Activated B cell treated with CpG ODN at 0.5 μM for 24 hours (primary cell): ENCODE measurements around the gene C11orf87. TPM values are rescaled to one million over a fixed set of nuclear protein-coding genes. Genes with fewer than 3 reads are reported as not detected.

Experiments used
- ATAC-seq: fragments of 200-7000 bp; cut with Tn5 transposase; one replicate; pipeline ENCODE4 v1.10.0; 2021; ENCODE audit warnings: low read depth, mild to moderate bottlenecking, moderate library complexity
- CTCF ChIA-PET: fragments of 350-600 bp; sonication (Branson Sonifier 250); formaldehyde crosslinking; loops from one replicate; lab custom pipeline; 2021; ENCODE audit warnings: antibody characterized with exemption; lab: Charles Lee
- POLR2A ChIA-PET: fragments of 350-600 bp; sonication (Branson Sonifier 250); formaldehyde crosslinking; loops from one replicate; lab custom pipeline; 2021; ENCODE audit warnings: antibody characterized with exemption; lab: Charles Lee
- DNase-seq: peaks from one replicate; pipeline ENCODE4 v3.0.0; 2022
- H3K27ac Mint-ChIP-seq: one replicate; pipeline ENCODE4 v1.8.0; 2020; ENCODE audit warnings: mixed read lengths
- H3K27me3 Mint-ChIP-seq: one replicate; pipeline ENCODE4 v1.8.0; 2021; ENCODE audit warnings: mixed read lengths
- H3K36me3 Mint-ChIP-seq: one replicate; pipeline ENCODE4 v1.8.0; 2021; ENCODE audit warnings: low read depth, mixed read lengths
- H3K4me1 Mint-ChIP-seq: one replicate; pipeline ENCODE4 v1.8.0; 2021; ENCODE audit warnings: mixed read lengths
- H3K4me3 Mint-ChIP-seq: one replicate; pipeline ENCODE4 v1.8.0; 2020; ENCODE audit warnings: mild to moderate bottlenecking, mixed read lengths
- H3K9me3 Mint-ChIP-seq: one replicate; pipeline ENCODE4 v1.8.0; 2020; ENCODE audit warnings: mixed read lengths
- intact Hi-C: fragments of 100-400 bp; cut with micrococcal nuclease; formaldehyde crosslinking; loops from one replicate; pipeline ENCODE4 v1.15.1; 2024
- total RNA-seq: library from RNA; stranded (reverse); gene quantifications from 2 replicates; pipeline ENCODE4 v1.2.3, GENCODE V29; 2022
- TF ChIP-seq, protein P1 (sequence below): fragments of 200-600 bp; IDR thresholded peaks from one replicate; pipeline ENCODE4 v1.8.0; 2022; ENCODE audit warnings: antibody characterized with exemption, mild to moderate bottlenecking

Gene C11orf87
- total RNA-seq, 1 donor from 2014 or later: not detected

GRCh38 chr11:109439684-109440083 is 17.7 kb downstream of the C11orf87 start:
- Mint-ChIP-seq H3K4me1 (no peaks in the 10 kb centered on the region), H3K9me3 (no peaks in the 10 kb centered on the region), H3K27me3 (no peaks in the 10 kb centered on the region), H3K27ac (no peak overlapping the region), H3K36me3 (no peaks in the 10 kb centered on the region), H3K4me3 (no peak overlapping the region)
- POLR2A ChIA-PET: no interaction called here
- DNase-seq (no peak), ATAC-seq (no peak)
- intact Hi-C loops: no loop called here
- TF ChIP-seq, protein P1, sequence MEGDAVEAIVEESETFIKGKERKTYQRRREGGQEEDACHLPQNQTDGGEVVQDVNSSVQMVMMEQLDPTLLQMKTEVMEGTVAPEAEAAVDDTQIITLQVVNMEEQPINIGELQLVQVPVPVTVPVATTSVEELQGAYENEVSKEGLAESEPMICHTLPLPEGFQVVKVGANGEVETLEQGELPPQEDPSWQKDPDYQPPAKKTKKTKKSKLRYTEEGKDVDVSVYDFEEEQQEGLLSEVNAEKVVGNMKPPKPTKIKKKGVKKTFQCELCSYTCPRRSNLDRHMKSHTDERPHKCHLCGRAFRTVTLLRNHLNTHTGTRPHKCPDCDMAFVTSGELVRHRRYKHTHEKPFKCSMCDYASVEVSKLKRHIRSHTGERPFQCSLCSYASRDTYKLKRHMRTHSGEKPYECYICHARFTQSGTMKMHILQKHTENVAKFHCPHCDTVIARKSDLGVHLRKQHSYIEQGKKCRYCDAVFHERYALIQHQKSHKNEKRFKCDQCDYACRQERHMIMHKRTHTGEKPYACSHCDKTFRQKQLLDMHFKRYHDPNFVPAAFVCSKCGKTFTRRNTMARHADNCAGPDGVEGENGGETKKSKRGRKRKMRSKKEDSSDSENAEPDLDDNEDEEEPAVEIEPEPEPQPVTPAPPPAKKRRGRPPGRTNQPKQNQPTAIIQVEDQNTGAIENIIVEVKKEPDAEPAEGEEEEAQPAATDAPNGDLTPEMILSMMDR: no peak
- CTCF ChIA-PET: no interaction called here

DNA sequence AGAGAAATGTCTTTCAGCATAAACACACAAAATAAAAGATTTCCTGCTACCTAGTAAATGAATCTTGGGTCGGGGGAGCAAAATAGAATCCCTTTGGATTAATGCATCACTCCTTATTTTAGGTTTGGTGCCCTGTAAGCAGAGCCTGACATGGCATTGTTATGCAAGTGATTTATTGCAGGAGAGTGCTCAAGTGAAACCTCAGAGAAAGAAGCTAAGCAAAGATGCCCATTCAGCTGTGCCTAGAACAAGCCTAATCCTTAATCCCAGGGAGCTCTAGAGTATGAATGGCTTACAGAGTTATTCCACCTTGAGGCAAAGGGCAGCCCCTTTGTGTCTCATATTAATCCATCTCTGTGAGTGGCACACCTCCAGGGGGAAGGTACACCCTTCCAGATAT is 21.1 kb downstream of the C11orf87 start:
- intact Hi-C loops: no loop called here
- CTCF ChIA-PET: no interaction called here
- no peak overlapping the region for H3K4me3 Mint-ChIP-seq
- ATAC-seq: no peak
- no peaks in the 10 kb centered on the region for H3K27me3 Mint-ChIP-seq
- H3K27ac Mint-ChIP-seq: no peak overlapping the region
- H3K9me3 Mint-ChIP-seq: peaks cover 2% of the 10 kb centered on the region
- DNase-seq: no peak
- TF ChIP-seq, protein P1: no peak
- POLR2A ChIA-PET: no interaction called here
- H3K36me3 Mint-ChIP-seq: no peaks in the 10 kb centered on the region
- H3K4me1 Mint-ChIP-seq: no peaks in the 10 kb centered on the region

- ChIA-PET POLR2A (no interaction called here), CTCF (no interaction called here)
- DNase-seq (no peak), ATAC-seq (no peak)
- intact Hi-C loops: no loop called here
- no peaks in the 10 kb centered on the region for H3K36me3 Mint-ChIP-seq
- no peak overlapping the region for H3K4me3 Mint-ChIP-seq
- H3K4me1 Mint-ChIP-seq: no peaks in the 10 kb centered on the region
- TF ChIP-seq, protein P1: no peak
- peaks cover 2% of the 10 kb centered on the region for H3K9me3 Mint-ChIP-seq
- H3K27ac Mint-ChIP-seq: no peak overlapping the region
- no peaks in the 10 kb centered on the region for H3K27me3 Mint-ChIP-seq
Observed at GRCh38 chr11:109454857-109455256, 32.9 kb downstream of the C11orf87 start.
